Inflammatory macrophage treated with lipopolysaccharide for 4 hours (primary cell): Measurements from ENCODE around the gene RTF2.
A peak's percentile ranks its signal among the peaks of the same experiment; 100 is the strongest.

Experiments
- DNase-seq: peaks from one replicate; pipeline ENCODE4 v3.0.0-alpha.2; 2020

Gene RTF2

GRCh38 chr20:56468316-56469076 lies at the start of gene RTF2:
TSS of gene RTF2 (plus strand) at chr20:56468627. CDS start at chr20:56468698, 71 bp downstream.
- DNase-seq: peak; percentile 99

- DNase-seq: no peak
Measured at GRCh38 chr20:56420028-56420427, 48.4 kb upstream of the RTF2 start.

DNA sequence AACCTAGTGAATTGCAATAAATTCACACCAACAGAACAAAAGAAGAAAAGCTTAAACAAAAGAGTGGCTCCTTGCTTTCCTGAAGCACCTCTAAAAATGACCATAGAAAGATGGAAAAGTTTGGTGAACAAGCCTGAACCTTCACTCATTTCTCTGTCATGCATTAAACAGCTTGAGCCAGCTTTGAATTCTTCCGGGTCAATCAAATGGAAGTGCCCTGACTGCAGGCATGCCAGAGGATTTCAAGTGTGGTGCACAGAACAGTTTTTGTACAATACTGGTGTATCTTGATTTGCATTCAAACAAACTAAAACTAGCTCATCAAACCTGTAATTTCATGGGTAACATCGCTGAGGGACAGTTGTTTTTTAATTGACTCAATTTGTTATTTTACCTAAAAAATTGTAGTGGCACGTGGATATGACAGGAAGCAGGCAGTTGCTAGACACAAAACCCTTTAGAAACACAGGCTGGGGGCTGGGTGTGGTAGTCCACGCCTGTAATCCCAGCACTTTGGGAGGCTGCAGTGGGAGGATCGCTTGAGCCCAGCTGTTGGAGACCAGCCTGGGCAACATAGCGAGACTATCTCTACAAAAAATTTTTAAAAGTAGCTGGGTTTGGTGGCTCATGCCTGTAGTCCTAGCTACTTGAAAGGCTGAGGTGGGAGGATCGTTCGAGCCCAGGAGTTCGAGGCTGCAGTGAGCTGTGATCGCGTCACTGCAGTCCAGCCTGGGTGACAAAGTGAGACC lies 47.3 kb upstream of the RTF2 start:
- DNase-seq: no peak

- peak; percentile 74 for DNase-seq
Measured at GRCh38 chr20:56422076-56422823, 46.2 kb upstream of the RTF2 start.

DNA sequence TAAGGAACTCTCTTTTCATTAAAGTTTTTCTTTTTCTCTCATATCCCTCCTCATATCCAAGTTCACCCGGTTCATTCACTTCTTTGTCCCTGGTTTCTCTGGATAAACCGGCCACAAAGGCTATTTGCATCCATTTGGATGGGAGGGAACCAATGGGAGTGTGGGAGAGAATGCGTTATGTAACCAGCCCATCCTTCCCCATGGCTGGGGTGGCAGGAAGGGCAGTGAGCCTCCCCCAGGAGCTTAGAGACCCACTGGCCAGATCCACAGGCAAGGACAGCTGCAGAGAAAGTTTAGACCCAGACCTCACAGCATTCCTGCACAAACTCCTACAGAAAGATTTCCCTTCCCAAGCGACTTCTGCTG lies 45.6 kb upstream of the RTF2 start:
- no peak for DNase-seq

GRCh38 chr20:56423211-56423610 lies 45.2 kb upstream of the RTF2 start:
- DNase-seq: peak; percentile 75

GRCh38 chr20:56423886-56424285 lies 44.5 kb upstream of the RTF2 start:
- DNase-seq: no peak

DNA sequence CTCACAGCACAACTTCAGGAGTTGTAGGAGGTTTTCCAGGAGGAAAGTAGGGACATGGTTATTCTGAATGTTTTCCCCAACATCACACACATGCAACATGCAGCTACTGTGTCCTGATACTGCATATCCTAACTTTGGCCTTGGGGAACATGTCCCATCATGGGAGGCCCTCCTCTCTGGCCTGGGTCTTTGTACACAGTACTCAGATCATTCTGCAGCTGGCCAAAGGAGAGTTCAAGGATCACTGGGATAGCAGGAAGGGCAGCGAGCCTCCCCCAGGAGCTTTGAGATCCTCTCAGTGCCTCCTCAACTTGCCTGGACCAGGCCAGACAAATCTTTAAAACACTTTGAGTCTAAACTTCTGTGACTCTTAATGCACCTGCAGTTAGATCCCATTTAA lies 43.5 kb upstream of the RTF2 start:
- DNase-seq: no peak

GRCh38 chr20:56426026-56426425 lies 42.4 kb upstream of the RTF2 start:
- no peak for DNase-seq

DNA sequence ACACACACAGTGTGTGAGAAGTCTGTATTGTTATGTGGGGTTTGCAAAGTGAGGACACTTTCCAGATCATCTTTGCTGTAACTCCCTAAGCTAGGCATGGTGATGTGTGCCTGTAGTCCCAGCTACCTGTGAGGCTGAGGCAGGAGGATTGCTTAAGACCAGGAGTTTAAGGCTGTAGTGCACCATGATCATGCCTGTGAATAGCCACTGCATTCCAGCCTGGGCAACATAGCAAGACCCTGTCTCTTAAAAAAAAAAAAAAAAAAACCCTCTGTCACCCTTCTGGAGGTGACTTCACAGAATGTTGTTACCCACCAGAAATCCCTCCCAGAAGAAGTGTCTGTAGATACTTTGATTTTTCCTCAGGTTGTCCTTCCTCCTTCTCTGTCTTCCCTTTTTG lies 41.5 kb upstream of the RTF2 start:
- no peak for DNase-seq

GRCh38 chr20:56427797-56428196 lies 40.6 kb upstream of the RTF2 start:
- peak; percentile 68 for DNase-seq

DNA sequence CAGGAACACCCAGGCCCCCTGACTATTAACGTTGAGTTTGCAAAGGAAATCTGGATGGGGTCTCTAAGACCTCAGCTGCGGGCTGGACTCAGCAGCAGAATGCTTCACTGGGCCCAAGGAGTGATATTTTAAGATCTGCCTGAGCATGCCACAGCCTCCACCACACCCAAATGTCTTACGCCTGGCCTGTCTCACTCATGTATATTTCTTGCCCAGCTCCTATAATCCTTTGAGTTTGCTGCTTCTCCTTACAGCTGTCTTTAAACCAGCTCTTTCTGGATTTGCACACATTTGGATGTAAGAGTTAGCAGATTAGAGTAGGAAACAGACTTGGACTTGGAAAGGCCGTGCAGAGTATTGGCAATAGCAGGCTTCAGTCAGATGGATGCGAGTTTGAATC lies 40.0 kb upstream of the RTF2 start:
- no peak for DNase-seq

DNA sequence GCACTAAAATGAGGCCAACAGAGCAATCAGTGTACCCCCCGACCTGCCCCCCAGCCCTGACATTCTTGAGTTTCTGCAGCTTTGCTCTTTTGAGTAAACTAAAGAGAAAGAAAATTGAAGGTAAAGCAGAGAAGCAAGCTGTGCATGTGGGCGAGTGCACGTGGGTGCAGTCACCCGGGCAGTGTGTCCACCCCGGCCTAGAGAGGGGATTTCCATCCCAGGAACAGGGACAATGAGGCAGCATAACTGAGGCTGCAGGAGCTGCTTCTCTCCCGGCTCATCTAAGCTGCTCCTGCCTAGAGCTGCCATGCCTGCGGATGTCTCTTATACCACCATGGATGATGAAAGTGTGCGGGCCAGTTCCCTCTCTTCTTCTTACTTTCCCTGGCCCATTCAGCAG lies 39.5 kb upstream of the RTF2 start:
- DNase-seq: peak; percentile 69

GRCh38 chr20:56429502-56429901 lies 38.9 kb upstream of the RTF2 start:
- peak; percentile 48 for DNase-seq

- DNase-seq: no peak
Measured at GRCh38 chr20:56429941-56430340, 38.5 kb upstream of the RTF2 start.

GRCh38 chr20:56430461-56430860 lies 38.0 kb upstream of the RTF2 start:
- DNase-seq: no peak

GRCh38 chr20:56430957-56431356 lies 37.5 kb upstream of the RTF2 start:
- no peak for DNase-seq

GRCh38 chr20:56431471-56431870 lies 37.0 kb upstream of the RTF2 start:
- DNase-seq: no peak

GRCh38 chr20:56433221-56433879 lies 35.1 kb upstream of the RTF2 start:
- peak; percentile 44 for DNase-seq

DNA sequence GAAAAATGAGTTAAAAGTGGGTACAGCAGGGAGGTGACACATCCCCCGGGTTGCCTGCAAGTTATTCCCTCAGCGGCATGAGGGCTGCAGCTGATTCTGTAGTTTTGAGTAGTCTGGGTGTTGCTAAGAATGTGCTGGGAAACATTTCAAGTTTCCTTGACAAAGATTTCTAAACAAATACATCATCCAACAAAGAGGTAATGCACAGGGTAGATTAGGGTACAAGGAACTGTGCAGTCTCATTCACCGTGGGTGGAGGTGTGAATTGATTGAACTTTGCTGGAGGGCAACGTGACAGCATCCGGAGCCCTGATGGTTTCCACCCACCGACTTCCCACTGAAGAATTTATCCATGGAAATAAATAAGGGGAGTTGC lies 34.6 kb upstream of the RTF2 start:
- DNase-seq: no peak

DNA sequence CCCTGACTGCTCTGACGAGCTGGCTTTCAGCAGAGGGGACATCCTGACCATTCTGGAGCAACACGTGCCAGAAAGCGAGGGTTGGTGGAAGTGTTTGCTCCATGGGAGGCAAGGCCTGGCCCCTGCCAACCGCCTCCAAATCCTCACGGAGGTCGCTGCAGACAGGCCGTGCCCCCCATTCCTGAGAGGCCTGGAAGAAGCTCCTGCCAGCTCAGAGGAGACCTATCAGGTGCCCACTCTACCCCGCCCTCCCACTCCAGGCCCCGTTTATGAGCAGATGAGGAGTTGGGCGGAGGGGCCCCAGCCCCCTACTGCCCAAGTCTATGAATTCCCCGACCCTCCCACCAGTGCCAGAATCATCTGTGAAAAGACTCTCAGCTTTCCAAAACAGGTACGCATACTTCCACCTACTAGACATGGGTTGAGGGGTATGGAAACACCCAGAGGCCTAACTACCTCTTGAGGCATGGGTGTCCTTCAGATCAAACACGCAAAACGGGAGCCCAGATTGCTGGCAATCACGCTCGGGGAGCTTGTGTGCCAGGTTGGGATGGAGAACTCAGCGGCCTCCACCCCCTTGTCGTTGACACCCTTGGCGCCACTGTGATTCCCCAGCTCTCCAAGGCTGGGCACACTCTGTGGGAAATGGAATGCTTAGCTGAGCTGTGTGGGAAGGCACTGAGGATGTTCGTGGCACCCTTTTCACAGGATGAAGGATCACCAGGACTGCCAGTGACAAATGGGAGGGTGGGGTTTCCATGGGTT lies 31.0 kb upstream of the RTF2 start:
- DNase-seq: no peak

GRCh38 chr20:56438284-56438683 lies 30.1 kb upstream of the RTF2 start:
- DNase-seq: no peak
